COLO668 (cell line): Measurements from ENCODE around the gene MRGPRX4.
"Not testable (repeated sequence)": the region's sequence is repeated elsewhere in the genome, so short reads cannot be mapped to it uniquely, and the experiment has no call there.

Source experiments
- DNase-seq: peaks from one replicate; lab custom pipeline; 2025; ENCODE audit not compliant: unreplicated experiment; lab: John Stamatoyannopoulos, UW

The MRGPRX4 gene

GRCh38 chr11:18172666-18173065 lies at the start of gene MRGPRX4:
TSS of gene MRGPRX4 (plus strand) at chr11:18172837. CDS start at chr11:18173257, 420 bp downstream.
- DNase-seq = no peak

DNA sequence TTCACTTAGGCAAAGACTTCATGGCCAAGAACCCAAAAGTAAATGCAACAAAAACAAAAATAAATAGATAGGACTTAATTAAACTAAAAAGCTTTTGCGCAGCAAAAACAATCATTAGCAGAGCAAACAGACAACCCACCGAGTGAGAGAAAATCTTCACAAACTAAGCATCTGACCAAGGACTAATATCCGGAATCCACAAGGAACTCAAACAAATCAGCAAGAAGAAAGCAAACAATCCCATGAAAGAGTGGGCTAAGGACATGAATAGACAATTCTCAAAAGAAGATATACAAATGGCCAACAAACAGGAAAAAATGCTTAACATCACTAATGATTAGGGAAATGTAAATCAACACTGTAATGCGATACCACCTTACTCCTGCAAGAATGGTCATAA lies 41.5 kb upstream of the MRGPRX4 start:
- not testable (repeated sequence) for DNase-seq

DNA sequence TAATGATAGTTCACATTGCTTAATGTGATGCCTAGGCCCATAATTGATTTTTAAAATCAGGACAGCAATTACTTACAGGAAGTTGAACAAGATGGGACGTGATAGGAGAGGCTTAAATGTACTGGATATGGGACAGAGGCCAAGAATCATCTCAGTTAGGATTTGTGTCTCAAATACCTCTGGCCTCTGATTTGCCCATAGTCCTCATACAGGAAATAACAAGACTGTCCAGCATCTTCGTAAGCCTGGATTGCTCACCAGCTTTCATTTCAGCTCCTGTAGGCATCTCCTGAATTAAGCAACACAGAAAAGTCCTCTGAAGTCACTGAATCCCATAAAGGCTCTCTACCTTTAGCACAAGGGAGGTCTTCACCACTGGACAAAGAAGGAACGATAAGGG lies 40.3 kb upstream of the MRGPRX4 start, which contains the start of gene MRGPRX3:
MRGPRX3 (plus strand) TSS at position 231 of the 400 bp plus-strand sequence. CDS start 4,632 bp downstream, outside the sequence.
- no peak for DNase-seq

DNA sequence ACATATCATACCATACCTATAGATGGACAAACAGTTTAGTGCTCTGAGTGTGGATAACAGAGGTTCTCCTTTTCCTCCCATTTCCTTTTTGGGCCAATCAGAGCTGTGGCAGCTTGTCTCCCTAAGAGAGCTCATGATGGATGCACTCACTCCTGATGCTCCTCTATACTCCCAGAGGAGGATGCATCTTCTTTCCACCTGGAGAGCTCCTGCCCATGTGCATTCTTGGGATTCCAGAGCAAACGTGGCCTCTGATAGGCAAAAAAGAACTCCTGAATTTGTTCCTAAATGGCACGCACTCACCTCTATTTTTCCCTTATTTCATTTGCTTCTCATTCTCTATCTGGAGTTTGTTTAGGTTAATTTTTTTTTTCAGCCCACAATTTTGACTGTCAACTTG lies 37.3 kb upstream of the MRGPRX4 start:
- no peak for DNase-seq

DNA sequence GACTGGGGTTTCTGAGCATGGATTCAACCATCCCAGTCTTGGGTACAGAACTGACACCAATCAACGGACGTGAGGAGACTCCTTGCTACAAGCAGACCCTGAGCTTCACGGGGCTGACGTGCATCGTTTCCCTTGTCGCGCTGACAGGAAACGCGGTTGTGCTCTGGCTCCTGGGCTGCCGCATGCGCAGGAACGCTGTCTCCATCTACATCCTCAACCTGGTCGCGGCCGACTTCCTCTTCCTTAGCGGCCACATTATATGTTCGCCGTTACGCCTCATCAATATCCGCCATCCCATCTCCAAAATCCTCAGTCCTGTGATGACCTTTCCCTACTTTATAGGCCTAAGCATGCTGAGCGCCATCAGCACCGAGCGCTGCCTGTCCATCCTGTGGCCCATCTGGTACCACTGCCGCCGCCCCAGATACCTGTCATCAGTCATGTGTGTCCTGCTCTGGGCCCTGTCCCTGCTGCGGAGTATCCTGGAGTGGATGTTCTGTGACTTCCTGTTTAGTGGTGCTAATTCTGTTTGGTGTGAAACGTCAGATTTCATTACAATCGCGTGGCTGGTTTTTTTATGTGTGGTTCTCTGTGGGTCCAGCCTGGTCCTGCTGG lies 35.3 kb upstream of the MRGPRX4 start:
- no peak for DNase-seq

GRCh38 chr11:18140145-18140544 lies 32.5 kb upstream of the MRGPRX4 start:
- DNase-seq = no peak

GRCh38 chr11:18144243-18144642 lies 28.4 kb upstream of the MRGPRX4 start:
- DNase-seq = no peak

- peak; percentile 9 for DNase-seq
Observed at GRCh38 chr11:18145025-18145424, 27.6 kb upstream of the MRGPRX4 start.

DNA sequence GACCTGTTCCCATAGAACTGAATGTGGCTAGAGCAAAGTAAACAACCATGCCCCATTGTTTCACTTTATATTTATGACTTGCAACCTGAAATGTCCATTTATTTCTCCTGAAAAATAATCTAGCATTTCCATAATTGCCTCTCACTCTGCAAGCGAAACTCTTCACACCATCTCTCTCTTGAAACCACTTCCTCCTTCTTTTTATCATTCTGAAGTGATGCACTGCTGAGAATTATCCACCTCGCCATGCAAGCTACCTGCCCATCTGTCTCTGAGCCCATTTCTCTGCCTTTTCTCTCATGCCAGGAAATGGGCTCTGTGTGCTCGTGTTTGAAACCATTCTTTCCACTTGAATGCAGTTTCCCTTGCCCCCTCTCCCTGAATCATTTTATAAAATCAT lies 26.8 kb upstream of the MRGPRX4 start:
- DNase-seq = no peak

DNA sequence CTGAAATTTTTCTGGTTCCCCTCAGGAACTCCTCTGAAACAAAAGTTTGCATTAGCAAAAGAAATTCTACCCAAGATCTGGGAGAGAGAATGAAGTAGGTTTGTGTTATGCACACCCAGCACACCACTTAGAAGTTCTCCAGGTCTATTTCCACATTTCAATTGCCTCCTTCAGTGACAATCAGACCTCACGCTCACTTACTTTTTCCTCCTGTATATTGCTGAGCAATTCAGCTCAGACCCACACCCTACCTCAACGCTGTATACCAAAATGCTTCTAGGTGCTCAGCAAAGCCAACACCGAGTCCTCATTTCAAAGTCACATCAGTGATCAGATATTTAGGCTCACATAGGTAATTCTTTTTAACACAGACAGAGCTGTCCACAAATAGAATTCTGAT lies 21.1 kb upstream of the MRGPRX4 start:
- no peak for DNase-seq

DNA sequence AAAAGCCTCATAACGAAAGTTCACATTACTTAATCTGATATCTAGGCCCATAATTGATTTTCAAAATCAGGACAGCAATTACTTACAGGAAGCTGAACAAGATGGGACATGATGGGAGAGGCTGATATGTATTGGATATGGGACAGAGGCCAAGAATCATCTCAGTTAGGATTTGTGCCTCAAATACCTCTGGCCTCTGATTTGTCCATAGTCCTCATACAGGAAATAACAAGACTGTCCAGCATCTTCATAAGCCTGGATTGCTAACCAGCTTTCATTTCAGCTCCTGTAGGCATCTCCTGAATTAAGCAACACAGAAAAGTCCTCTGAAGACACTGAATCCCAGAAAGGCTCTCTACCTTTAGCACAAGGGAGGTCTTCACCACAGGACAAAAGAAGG lies 4.3 kb upstream of the MRGPRX4 start:
- no peak for DNase-seq

DNA sequence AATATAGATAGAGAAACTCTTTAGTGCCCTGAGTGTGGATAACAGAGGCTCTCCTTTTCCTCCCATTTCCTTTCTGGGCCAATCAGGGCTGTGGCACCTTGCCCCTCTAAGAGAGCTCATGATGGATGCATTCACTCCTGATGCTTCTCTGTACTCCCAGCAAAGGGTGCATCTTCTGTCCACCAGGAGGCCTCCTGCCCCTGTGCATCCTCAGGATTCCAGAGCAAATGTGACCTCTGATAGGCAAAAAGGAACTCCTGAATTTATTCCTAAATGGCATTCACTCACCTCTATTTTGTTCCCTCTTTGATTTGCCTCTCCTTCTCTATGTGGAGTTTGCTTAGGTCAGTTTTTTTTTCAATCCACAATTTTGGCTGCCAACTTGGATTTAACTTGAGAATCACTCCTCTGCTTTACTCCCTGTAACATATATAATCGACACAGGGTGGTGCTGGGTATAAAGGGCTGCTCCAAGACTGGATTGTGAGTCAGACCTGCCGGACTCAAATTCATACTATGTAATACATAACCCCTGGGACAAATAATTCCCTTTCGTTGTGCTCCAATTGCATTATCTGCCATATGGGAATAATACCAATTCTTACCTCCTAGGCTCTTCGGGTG lies 1.1 kb upstream of the MRGPRX4 start:
- DNase-seq = peak; percentile 11

- no peak for DNase-seq
Observed at GRCh38 chr11:18173225-18173866, 709 bp downstream of the MRGPRX4 start.

DNA sequence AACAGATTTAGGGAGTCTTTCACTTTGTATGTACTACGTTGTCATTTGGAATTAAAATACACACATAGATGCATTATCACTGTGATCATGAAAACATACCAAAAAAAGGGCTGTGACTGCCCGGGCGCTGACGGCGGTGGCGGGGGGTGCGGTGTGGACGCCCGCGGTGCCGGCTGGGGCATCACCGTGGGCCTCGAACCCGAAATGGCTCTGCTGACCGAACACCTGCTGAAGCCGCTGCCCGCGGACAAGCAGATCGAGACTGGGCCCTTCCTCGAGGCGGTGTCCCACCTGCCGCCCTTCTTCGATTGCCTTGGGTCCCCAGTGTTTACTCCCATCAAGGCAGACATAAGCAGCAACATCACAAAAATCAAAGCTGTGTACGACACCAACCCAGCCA lies 16.2 kb downstream of the MRGPRX4 start:
- no peak for DNase-seq

DNA sequence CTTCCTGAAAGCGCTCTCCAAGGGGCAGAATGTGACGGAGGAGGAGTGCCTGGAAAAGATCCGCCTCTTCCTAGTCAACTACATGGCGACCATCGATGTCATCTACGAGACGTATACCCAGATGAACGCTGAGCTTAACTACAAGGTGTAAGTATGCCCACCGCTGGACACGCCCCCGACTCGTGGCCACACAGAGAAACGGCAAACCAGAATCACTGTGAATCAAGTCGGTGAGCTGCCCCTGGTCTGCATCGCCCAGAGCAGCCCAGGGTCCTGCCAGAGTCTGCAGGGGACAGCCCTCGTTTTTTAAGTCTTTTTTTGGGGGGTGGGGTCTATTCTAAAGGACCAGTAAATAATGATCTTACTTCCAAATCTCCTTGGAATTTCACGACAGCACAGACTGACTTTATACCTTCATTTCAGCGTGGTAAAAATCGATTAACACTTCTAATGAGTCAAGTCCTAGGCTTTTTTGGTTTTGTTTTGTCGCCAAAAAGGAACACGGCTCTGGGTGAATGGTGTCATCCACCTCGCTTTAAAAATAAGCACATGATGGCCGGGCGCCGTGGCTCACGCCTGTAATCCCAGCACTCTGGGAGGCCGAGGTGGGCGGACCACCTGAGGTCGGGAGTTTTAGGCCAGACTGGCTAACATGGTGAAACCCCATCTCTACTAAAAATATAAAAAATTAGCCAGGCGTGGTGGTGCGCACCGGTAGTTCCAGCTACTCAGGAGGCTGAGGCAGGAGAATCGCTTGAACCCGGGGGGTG lies 17.0 kb downstream of the MRGPRX4 start:
- not testable (repeated sequence) for DNase-seq

DNA sequence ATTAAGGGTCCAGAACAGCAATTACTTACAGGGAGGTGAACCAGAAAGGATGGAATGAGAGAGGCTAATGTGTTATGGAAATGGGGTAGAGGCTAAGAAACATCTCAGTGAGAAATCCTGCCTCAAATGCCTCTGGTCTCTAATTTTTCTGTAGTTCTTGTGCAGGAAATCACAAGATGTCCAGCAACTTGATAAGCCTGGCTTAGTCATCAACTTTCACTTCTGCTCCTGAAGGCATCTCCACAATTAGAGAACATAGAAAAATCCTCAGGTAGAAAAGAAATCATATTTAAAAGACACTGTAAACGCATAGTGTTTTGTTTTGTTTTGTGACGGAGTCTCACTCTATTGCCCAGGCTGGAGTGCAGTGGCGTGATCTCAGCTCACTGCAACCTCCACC lies 18.7 kb downstream of the MRGPRX4 start:
- no peak for DNase-seq

GRCh38 chr11:18193010-18193409 lies 20.4 kb downstream of the MRGPRX4 start:
- no peak for DNase-seq

DNA sequence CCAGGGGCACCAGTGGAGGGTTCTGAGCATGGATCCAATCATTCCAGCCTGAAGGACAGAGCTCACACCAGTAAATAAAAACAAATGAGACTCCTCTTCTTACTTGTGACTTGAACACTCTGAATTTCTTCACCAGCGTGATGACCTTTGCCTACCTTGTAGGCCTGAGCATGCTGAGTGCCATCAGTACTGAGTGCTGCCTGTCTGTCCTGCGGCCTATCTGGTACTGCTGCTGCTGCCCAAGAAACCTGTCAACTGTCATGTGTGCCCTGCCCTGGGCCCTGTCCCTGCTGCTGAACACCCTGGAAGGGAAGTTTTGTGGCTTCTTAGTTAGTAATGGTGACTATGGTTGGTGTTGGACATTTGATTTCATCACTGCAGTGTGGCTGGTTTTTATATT lies 23.9 kb downstream of the MRGPRX4 start:
- DNase-seq = no peak

- not testable (repeated sequence) for DNase-seq
Observed at GRCh38 chr11:18197738-18198137, 25.1 kb downstream of the MRGPRX4 start.

GRCh38 chr11:18203723-18204122 lies 31.1 kb downstream of the MRGPRX4 start:
- DNase-seq = no peak

DNA sequence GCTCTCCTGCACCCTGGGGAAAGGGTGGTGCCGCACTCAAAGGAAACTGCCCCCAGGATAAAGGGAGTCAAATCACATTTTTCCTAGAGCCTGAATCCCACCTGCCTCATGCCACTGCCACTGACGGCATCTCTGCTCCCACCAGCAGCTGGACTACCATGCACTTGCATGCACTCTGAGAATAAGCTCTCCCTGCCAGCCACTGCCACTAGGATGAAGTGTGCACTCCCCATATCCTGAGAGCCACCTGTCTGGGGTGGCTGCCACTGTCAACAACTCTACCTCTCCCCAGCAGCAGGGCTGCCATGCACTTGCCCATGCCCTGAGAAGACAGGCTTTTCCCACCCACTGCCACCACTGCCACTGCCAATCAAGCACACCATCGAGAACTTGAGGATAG lies 31.6 kb downstream of the MRGPRX4 start:
- DNase-seq = no peak

- DNase-seq = no peak
Observed at GRCh38 chr11:18204771-18205170, 32.1 kb downstream of the MRGPRX4 start.
